ENCODE results near the gene OSR1. TPM values are rescaled to one million over a fixed set of nuclear protein-coding genes. Genes with fewer than 3 reads are reported as not detected.

The OSR1 gene
- total RNA-seq, 2 donors from 2014 or later = 1.7 to 2.4 TPM

- no peak overlapping the region for H3K27ac ChIP-seq
- no peaks in the 10 kb centered on the region for H3K4me1 ChIP-seq
- no peak overlapping the region for H3K9ac ChIP-seq (ENCODE audit: low read depth in 2 of 2, low read length in 2 of 2)
- H3K36me3 ChIP-seq = no peaks in the 10 kb centered on the region
- no peaks in the 10 kb centered on the region for H3K9me3 ChIP-seq
- no peak for TF ChIP-seq CTCF (IDR thresholded peaks at IDR 0.05)
- intact Hi-C loops (cut with DNase I) = loop anchor here (5.0 to 10.0 kb wide), 2 partner anchors 483 to 490 kb away; no protein-coding TSS in a partner anchor
- H3K27me3 ChIP-seq = no peaks in the 10 kb centered on the region
- no peak for DNase-seq
- no peak overlapping the region for H3K4me3 ChIP-seq
Observed at GRCh38 chr2:19367326-19367725, 8.9 kb upstream of the OSR1 start.

GRCh38 chr2:19365126-19365525 lies 6.7 kb upstream of the OSR1 start:
- Histone ChIP-seq H3K4me1 (no peaks in the 10 kb centered on the region), H3K9ac (ENCODE audit: low read depth in 2 of 2, low read length in 2 of 2) (no peak overlapping the region), H3K4me3 (no peak overlapping the region), H3K9me3 (no peaks in the 10 kb centered on the region), H3K27me3 (peaks cover 11% of the 10 kb centered on the region), H3K36me3 (no peaks in the 10 kb centered on the region), H3K27ac (no peak overlapping the region)
- intact Hi-C loops (cut with DNase I) = loop anchor here (5.0 to 10.0 kb wide), 2 partner anchors 480 to 492 kb away; no protein-coding TSS in a partner anchor
- TF ChIP-seq CTCF (IDR thresholded peaks at IDR 0.05) = no peak
- no peak for DNase-seq

GRCh38 chr2:19364014-19364413 lies 5.6 kb upstream of the OSR1 start:
- Histone ChIP-seq H3K4me3 (no peak overlapping the region), H3K4me1 (no peaks in the 10 kb centered on the region), H3K9me3 (no peaks in the 10 kb centered on the region), H3K27ac (no peak overlapping the region), H3K9ac (ENCODE audit: low read depth in 2 of 2, low read length in 2 of 2) (no peak overlapping the region), H3K36me3 (no peaks in the 10 kb centered on the region), H3K27me3 (peaks cover 15% of the 10 kb centered on the region)
- TF ChIP-seq CTCF (IDR thresholded peaks at IDR 0.05) = no peak
- intact Hi-C loops (cut with DNase I) = loop anchor here (5.0 to 10.0 kb wide), 2 partner anchors 479 to 842 kb away; no protein-coding TSS in a partner anchor
- DNase-seq = no peak

- H3K4me3 ChIP-seq = peak overlapping the region; percentile 37
- H3K4me1 ChIP-seq = no peaks in the 10 kb centered on the region
- no peaks in the 10 kb centered on the region for H3K9me3 ChIP-seq
- no peaks in the 10 kb centered on the region for H3K36me3 ChIP-seq
- no peak for TF ChIP-seq CTCF (IDR thresholded peaks at IDR 0.05)
- intact Hi-C loops (cut with DNase I) = loop anchor here (2.0 to 10.0 kb wide), 3 partner anchors 479 to 841 kb away; no protein-coding TSS in a partner anchor
- peaks cover 19% of the 10 kb centered on the region for H3K27me3 ChIP-seq
- no peak overlapping the region for H3K27ac ChIP-seq
- peak overlapping the region in 1 of 2 donors; percentile 83 for H3K9ac ChIP-seq (ENCODE audit: low read depth in 2 of 2, low read length in 2 of 2)
- no peak for DNase-seq
Observed at GRCh38 chr2:19363474-19363778, 5.0 kb upstream of the OSR1 start.

- H3K27ac ChIP-seq = peak overlapping the region; percentile 51
- H3K36me3 ChIP-seq = no peaks in the 10 kb centered on the region
- H3K9ac ChIP-seq (ENCODE audit: low read depth in 2 of 2, low read length in 2 of 2) = peak overlapping the region; percentile 44 to 83
- no peaks in the 10 kb centered on the region for H3K4me1 ChIP-seq
- TF ChIP-seq CTCF (IDR thresholded peaks at IDR 0.05) = peak; percentile 69
- DNase-seq = peak; percentile 88
- intact Hi-C loops (cut with DNase I) = loop anchor here (2.0 to 10.0 kb wide), 3 partner anchors 478 to 841 kb away; no protein-coding TSS in a partner anchor
- H3K9me3 ChIP-seq = no peaks in the 10 kb centered on the region
- peaks cover 19% of the 10 kb centered on the region for H3K27me3 ChIP-seq
- peak overlapping the region; percentile 37 for H3K4me3 ChIP-seq
Observed at GRCh38 chr2:19362755-19363473, 4.5 kb upstream of the OSR1 start.

Measured in colonic mucosa (tissue), 4 donors.